ENCODE results near the gene MT3. TPM values are rescaled to one million over a fixed set of nuclear protein-coding genes. Genes with fewer than 3 reads are reported as not detected.
"Not testable (repeated sequence)": the region's sequence is repeated elsewhere in the genome, so short reads cannot be mapped to it uniquely, and the experiment has no call there.

The MT3 gene
- total RNA-seq, 1 experiment from 2014 or later: not detected

GRCh38 chr16:56577300-56577625, 12.1 kb upstream of the MT3 start:
- ATAC-seq (no peak), DNase-seq (ENCODE audit: low read depth, low spot score) (no peak)
- Histone ChIP-seq H3K27ac (ENCODE audit: low read length) (no peak overlapping the region), H3K36me3 (ENCODE audit: control insufficient read depth, insufficient read depth, low read length) (no peaks in the 10 kb centered on the region), H3K4me3 (ENCODE audit: low read depth in 2 of 2, low read length in 2 of 2) (no peak overlapping the region), H3K4me1 (ENCODE audit: control insufficient read depth, insufficient read depth, low read length) (no peaks in the 10 kb centered on the region), H3K9me3 (ENCODE audit: control insufficient read depth, insufficient read depth, low read depth, low read length) (no peaks in the 10 kb centered on the region), H3K27me3 (ENCODE audit: control insufficient read depth, insufficient read depth, low read length) (no peaks in the 10 kb centered on the region)
- intact Hi-C loops (cut with micrococcal nuclease; ENCODE audit: unreplicated experiment) (no loop called here), in situ Hi-C loops (cut with HindIII; ENCODE audit: low pct_unique_long_range_greater_than_20kb, low sequenced_read_pairs) (no loop called here)
- TF ChIP-seq CTCF (IDR thresholded peaks at IDR 0.05) (peak; percentile 28), TCF7L2 (IDR thresholded peaks at IDR 0.05; ENCODE audit: low read depth, low read length) (no peak)
- POLR2A ChIA-PET: no interaction called here
- CTCF ChIA-PET: no interaction called here
- BruUV-seq (replicated peaks): no TSS peak

DNA sequence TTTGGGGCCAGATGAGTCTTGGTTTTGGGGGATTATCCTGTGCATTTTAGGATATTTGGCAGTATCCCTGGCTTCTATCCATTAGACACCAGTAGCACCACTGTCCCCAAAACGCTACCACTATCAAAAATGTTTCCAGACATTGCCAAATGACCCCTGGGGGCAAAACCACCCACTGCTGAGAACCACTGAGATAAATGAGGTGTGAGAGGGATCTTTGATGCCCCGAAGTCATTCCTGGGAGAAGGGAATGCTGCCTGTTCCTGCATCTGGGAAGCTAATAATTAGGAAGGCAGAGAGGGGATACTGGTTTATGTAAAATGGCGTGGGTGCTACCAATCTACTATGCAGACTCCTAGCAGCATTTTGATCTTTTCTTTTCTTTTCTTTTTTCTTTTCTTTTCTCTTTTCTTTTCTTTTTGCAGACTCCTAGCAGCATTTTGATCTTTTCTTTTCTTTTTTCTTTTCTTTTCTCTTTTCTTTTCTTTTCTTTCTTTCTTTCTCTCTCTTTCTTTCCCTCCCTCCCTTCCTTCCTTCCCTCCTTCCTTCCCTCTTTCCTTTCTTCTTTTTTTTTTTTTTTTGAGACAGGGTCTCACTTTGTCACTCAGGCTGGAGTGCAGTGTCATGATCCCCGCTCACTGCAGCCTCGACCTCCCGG, 8.8 kb upstream of the MT3 start:
- DNase-seq (ENCODE audit: low read depth, low spot score) (no peak), ATAC-seq (no peak)
- BruUV-seq (replicated peaks): no TSS peak
- no peak overlapping the region for H3K4me3 ChIP-seq (ENCODE audit: low read depth in 2 of 2, low read length in 2 of 2)
- ChIA-PET POLR2A (no interaction called here), CTCF (no interaction called here)
- TF ChIP-seq SIN3A (IDR thresholded peaks at IDR 0.05; ENCODE audit: borderline replicate concordance, insufficient read depth, low read depth, low read length): no peak
- no peak for TF ChIP-seq TCF7L2 (IDR thresholded peaks at IDR 0.05; ENCODE audit: low read depth, low read length)
- no peak for TF ChIP-seq CTCF (IDR thresholded peaks at IDR 0.05)
- TF ChIP-seq REST (IDR thresholded peaks at IDR 0.05; ENCODE audit: insufficient read depth in 1 of 2, low read depth in 2 of 2, low read length in 1 of 2): no peak
- TF ChIP-seq POLR2AphosphoS5 (IDR thresholded peaks at IDR 0.05; ENCODE audit: low read depth, low read length): no peak
- intact Hi-C loops (cut with micrococcal nuclease; ENCODE audit: unreplicated experiment): no loop called here
- in situ Hi-C loops (cut with HindIII; ENCODE audit: low pct_unique_long_range_greater_than_20kb, low sequenced_read_pairs): no loop called here
- no peak overlapping the region for H3K27ac ChIP-seq (ENCODE audit: low read length)
- no peaks in the 10 kb centered on the region for H3K27me3 ChIP-seq (ENCODE audit: control insufficient read depth, insufficient read depth, low read length)
- H3K36me3 ChIP-seq (ENCODE audit: control insufficient read depth, insufficient read depth, low read length): no peaks in the 10 kb centered on the region
- H3K4me1 ChIP-seq (ENCODE audit: control insufficient read depth, insufficient read depth, low read length): no peaks in the 10 kb centered on the region
- no peaks in the 10 kb centered on the region for H3K9me3 ChIP-seq (ENCODE audit: control insufficient read depth, insufficient read depth, low read depth, low read length)

DNA sequence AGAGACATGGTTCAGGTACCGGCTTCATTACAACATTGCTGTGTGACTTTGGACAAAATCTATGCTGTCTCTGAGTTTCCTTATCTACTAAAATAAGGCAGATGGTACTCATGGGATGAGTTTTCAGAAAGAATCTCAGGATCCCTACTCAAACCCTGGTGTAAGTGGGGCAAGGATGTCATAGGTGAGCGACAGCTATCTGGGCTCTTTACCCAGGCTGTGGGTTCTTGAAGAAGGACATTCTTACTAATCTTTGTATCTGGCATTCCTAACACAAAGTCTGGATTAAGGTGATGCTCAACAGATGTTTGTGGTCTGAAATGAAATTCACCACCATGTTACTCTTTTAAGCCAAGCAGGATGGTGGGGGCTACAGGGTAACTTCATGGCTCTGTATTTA, 6.4 kb upstream of the MT3 start:
- H3K4me3 ChIP-seq (ENCODE audit: low read depth in 2 of 2, low read length in 2 of 2); intact Hi-C loops (cut with micrococcal nuclease; ENCODE audit: unreplicated experiment); CTCF ChIA-PET; POLR2A ChIA-PET; H3K27ac ChIP-seq (ENCODE audit: low read length); DNase-seq (ENCODE audit: low read depth, low spot score); ATAC-seq; BruUV-seq (replicated peaks); in situ Hi-C loops (cut with HindIII; ENCODE audit: low pct_unique_long_range_greater_than_20kb, low sequenced_read_pairs); H3K4me1 ChIP-seq (ENCODE audit: control insufficient read depth, insufficient read depth, low read length); H3K27me3 ChIP-seq (ENCODE audit: control insufficient read depth, insufficient read depth, low read length); H3K9me3 ChIP-seq (ENCODE audit: control insufficient read depth, insufficient read depth, low read depth, low read length); H3K36me3 ChIP-seq (ENCODE audit: control insufficient read depth, insufficient read depth, low read length): not testable (repeated sequence)

All from Panc1 (cell line).